Stomach (tissue), 4 donors: Measurements from ENCODE around the gene CENPO.

ENCODE experiments used
- CTCF ChIP-seq, 7 experiments: fragments of 450-650 bp in 4 of 7; fragments of 200-600 bp in 3 of 7; sonication (generic) in 3 of 7; IDR thresholded peaks; one replicate each; pipeline ENCODE4 v1.5.1; 2016 to 2019; ENCODE audit warnings: antibody characterized with exemption in 7 of 7, control low read depth in 2 of 7, mild to moderate bottlenecking in 1 of 7
- EP300 ChIP-seq: sonication (generic); formaldehyde crosslinking; IDR thresholded peaks from one replicate; pipeline ENCODE4 v1.6.1; 2017; ENCODE audit warnings: antibody characterized with exemption
- POLR2AphosphoS5 ChIP-seq, 3 donors: sonication (generic); formaldehyde crosslinking; IDR thresholded peaks; one replicate each; pipeline ENCODE4 v1.6.1; 2016; ENCODE audit warnings: antibody characterized with exemption in 3 of 3

GRCh38 chr2:24832931-24833701, 39.9 kb downstream of the CENPO start:
- TF ChIP-seq CTCF (IDR thresholded peaks at IDR 0.05) (no peak), POLR2AphosphoS5 (IDR thresholded peaks at IDR 0.05) (no peak), EP300 (no peak)
